Smooth muscle cell (in vitro differentiated cells): ENCODE data around the gene SLC35D1. TPM values are rescaled to one million over a fixed set of nuclear protein-coding genes. Genes with fewer than 3 reads are reported as not detected.
"Not testable (repeated sequence)": the region's sequence is repeated elsewhere in the genome, so short reads cannot be mapped to it uniquely, and the experiment has no call there.

ENCODE experiments used
- DNase-seq: peaks from one replicate; lab custom pipeline; 2025; ENCODE audit not compliant: unreplicated experiment; lab: John Stamatoyannopoulos, UW
- H2AFZ ChIP-seq: fragments of 200-600 bp; sonication (generic); 2 replicates; pipeline ENCODE4 v1.6.0; 2016; ENCODE audit warnings: antibody characterized with exemption, low read depth, mild to moderate bottlenecking
- H3F3A ChIP-seq: fragments of 200-600 bp; sonication (generic); 2 replicates; pipeline ENCODE4 v1.6.0; 2017; ENCODE audit warnings: antibody characterized with exemption, low read depth
- H3K27ac ChIP-seq: fragments of 200-600 bp; sonication (generic); 2 replicates; pipeline ENCODE4 v1.5.1; 2016; ENCODE audit warnings: low read depth, mild to moderate bottlenecking
- H3K27me3 ChIP-seq: fragments of 200-600 bp; sonication (generic); 2 replicates; pipeline ENCODE4 v1.6.1; 2016; ENCODE audit warnings: low read depth, mild to moderate bottlenecking
- H3K36me3 ChIP-seq: fragments of 200-600 bp; sonication (generic); 2 replicates; pipeline ENCODE4 v1.5.1; 2016; ENCODE audit warnings: low read depth
- H3K4me1 ChIP-seq: fragments of 200-600 bp; sonication (generic); 2 replicates; pipeline ENCODE4 v1.5.1; 2016; ENCODE audit warnings: low read depth
- H3K4me2 ChIP-seq: fragments of 200-600 bp; sonication (generic); 2 replicates; pipeline ENCODE4 v1.6.0; 2016; ENCODE audit warnings: mild to moderate bottlenecking
- H3K4me3 ChIP-seq: fragments of 200-600 bp; sonication (generic); 2 replicates; pipeline ENCODE4 v1.5.1; 2016; ENCODE audit warnings: mild to moderate bottlenecking
- H3K79me2 ChIP-seq: fragments of 200-600 bp; sonication (generic); 2 replicates; pipeline ENCODE4 v1.6.0; 2016; ENCODE audit warnings: low read depth, mild to moderate bottlenecking
- H3K9ac ChIP-seq: fragments of 200-600 bp; sonication (generic); 2 replicates; pipeline ENCODE4 v1.6.0; 2016; ENCODE audit warnings: low read depth
- H3K9me3 ChIP-seq: fragments of 200-600 bp; sonication (generic); replicated peaks from 2 replicates; pipeline ENCODE4 v1.5.1; 2016; ENCODE audit warnings: low read depth
- H4K20me1 ChIP-seq: fragments of 200-600 bp; sonication (generic); 2 replicates; pipeline ENCODE4 v1.6.0; 2016; ENCODE audit warnings: low read depth
- CTCF ChIP-seq: fragments of 200-600 bp; sonication (generic); IDR thresholded peaks from 2 replicates; pipeline ENCODE4 v1.5.1; 2017; ENCODE audit warnings: borderline replicate concordance, mild to moderate bottlenecking, antibody characterized with exemption; ENCODE audit not compliant: insufficient read depth, poor library complexity, severe bottlenecking
- WGBS: methylation state at CpG from one replicate; pipeline ENCODE4 v1.1.7; 2016; ENCODE audit warnings: low lambda C conversion rate; 5-methylcytosine and 5-hydroxymethylcytosine counted together
- polyA plus RNA-seq: library from polyadenylated mRNA; unstranded; fragments of >200 nt; fragmentation: Nextera tagmentation; extraction: Ambion mirVana; gene quantifications from 2 replicates; pipeline ENCODE4 v1.2.1, GENCODE V29; 2016
- total RNA-seq: library from RNA; depleted of rRNA; stranded (reverse); fragments of >200 nt; gene quantifications from 2 replicates; pipeline ENCODE4 v1.2.3, GENCODE V29; 2014

The SLC35D1 gene
- total and polyA plus RNA-seq, 2 experiments from 2014 or later = 13.3 to 28.2 TPM

- Histone ChIP-seq H3K4me3 (no peak overlapping the region), H3K4me2 (no peak overlapping the region)
- WGBS = 98% methylated on average over 5 of the region's 9 CpGs
Observed at GRCh38 chr1:67084765-67085318, 30.9 kb upstream of the SLC35D1 start.

GRCh38 chr1:67078291-67078690 lies 24.3 kb upstream of the SLC35D1 start:
- H3K36me3 ChIP-seq = no peaks in the 10 kb centered on the region
- H3K27ac ChIP-seq = no peak overlapping the region
- H3K4me2 ChIP-seq = no peak overlapping the region
- whole genome bisulfite sequencing = 94% methylated on average over 3 of the region's 3 CpGs
- no peaks in the 10 kb centered on the region for H4K20me1 ChIP-seq
- no peak for TF ChIP-seq CTCF
- H3K79me2 ChIP-seq = no peaks in the 10 kb centered on the region
- H2AFZ ChIP-seq = no peak overlapping the region
- no peaks in the 10 kb centered on the region for H3K9me3 ChIP-seq
- no peak for DNase-seq
- no peaks in the 10 kb centered on the region for H3F3A ChIP-seq
- H3K27me3 ChIP-seq = no peaks in the 10 kb centered on the region
- H3K9ac ChIP-seq = no peak overlapping the region
- no peak overlapping the region for H3K4me3 ChIP-seq
- no peaks in the 10 kb centered on the region for H3K4me1 ChIP-seq

More at GRCh38 chr1:67084765-67085318, 30.9 kb upstream of the SLC35D1 start:
- no peak overlapping the region for H3K9ac ChIP-seq
- H3K36me3 ChIP-seq = no peaks in the 10 kb centered on the region
- H2AFZ ChIP-seq = no peak overlapping the region
- no peak overlapping the region for H3K27ac ChIP-seq
- peaks cover 7% of the 10 kb centered on the region for H3K9me3 ChIP-seq
- H3K79me2 ChIP-seq = no peaks in the 10 kb centered on the region
- TF ChIP-seq CTCF = no peak
- no peaks in the 10 kb centered on the region for H3K4me1 ChIP-seq
- DNase-seq = no peak
- no peaks in the 10 kb centered on the region for H3K27me3 ChIP-seq
- no peaks in the 10 kb centered on the region for H4K20me1 ChIP-seq
- no peaks in the 10 kb centered on the region for H3F3A ChIP-seq

- no peaks in the 10 kb centered on the region for H3F3A ChIP-seq
- TF ChIP-seq CTCF = no peak
- no peaks in the 10 kb centered on the region for H3K79me2 ChIP-seq
- H3K36me3 ChIP-seq = no peaks in the 10 kb centered on the region
- H2AFZ ChIP-seq = no peak overlapping the region
- no peaks in the 10 kb centered on the region for H3K27me3 ChIP-seq
- no peak for DNase-seq
- 97% methylated on average over 1 of the region's 1 CpG for WGBS
- H3K4me1 ChIP-seq = no peaks in the 10 kb centered on the region
- H3K4me2 ChIP-seq = no peak overlapping the region
- no peak overlapping the region for H3K4me3 ChIP-seq
- no peaks in the 10 kb centered on the region for H4K20me1 ChIP-seq
- H3K9ac ChIP-seq = no peak overlapping the region
- H3K27ac ChIP-seq = no peak overlapping the region
- no peaks in the 10 kb centered on the region for H3K9me3 ChIP-seq
Observed at GRCh38 chr1:67077593-67077992, 23.6 kb upstream of the SLC35D1 start.

- 91% methylated on average over 1 of the region's 1 CpG for WGBS
- Histone ChIP-seq H3K4me1 (no peaks in the 10 kb centered on the region), H3K9me3 (peaks cover 5% of the 10 kb centered on the region), H3K27me3 (no peaks in the 10 kb centered on the region), H3K9ac (no peak overlapping the region), H3K4me2 (no peak overlapping the region), H4K20me1 (no peaks in the 10 kb centered on the region), H2AFZ (no peak overlapping the region), H3K4me3 (no peak overlapping the region), H3K27ac (no peak overlapping the region), H3K79me2 (no peaks in the 10 kb centered on the region), H3F3A (no peaks in the 10 kb centered on the region), H3K36me3 (no peaks in the 10 kb centered on the region)
- DNase-seq = no peak
- TF ChIP-seq CTCF = no peak
Observed at GRCh38 chr1:67072749-67073148, 18.8 kb upstream of the SLC35D1 start.

- H3K9me3 ChIP-seq, H2AFZ ChIP-seq, H3K9ac ChIP-seq, H3K36me3 ChIP-seq, H3K4me3 ChIP-seq, H3K27me3 ChIP-seq, H3F3A ChIP-seq, H3K27ac ChIP-seq, H4K20me1 ChIP-seq, H3K79me2 ChIP-seq, H3K4me1 ChIP-seq, H3K4me2 ChIP-seq, DNase-seq: not testable (repeated sequence)
- 64% methylated on average over 3 of the region's 3 CpGs for WGBS
Observed at GRCh38 chr1:67067655-67068054, 13.7 kb upstream of the SLC35D1 start.
